Mesenchymal stem cell (in vitro differentiated cells and primary cell): ENCODE results near the gene MAP4K3.
A peak's percentile ranks its signal among the peaks of the same experiment; 100 is the strongest.

Experiments
- DNase-seq: peaks from one replicate; pipeline ENCODE4 v3.0.0-alpha.2; 2013
- H2AFZ ChIP-seq: one replicate; pipeline ENCODE4 v1.6.1; 2013; ENCODE audit warnings: low read depth, mild to moderate bottlenecking, control low read depth, inconsistent platforms, low read length, moderate library complexity
- H2AK5ac ChIP-seq: 2 replicates; pipeline ENCODE4 v1.6.1; 2013; ENCODE audit warnings: low read length, moderate library complexity, mild to moderate bottlenecking, inconsistent platforms; ENCODE audit not compliant: severe bottlenecking
- H2BK120ac ChIP-seq: one replicate; pipeline ENCODE4 v1.6.1; 2013; ENCODE audit warnings: low read depth, mild to moderate bottlenecking, inconsistent platforms, low read length, moderate library complexity
- H2BK12ac ChIP-seq, 2 experiments: one replicate each; pipeline ENCODE4 v1.6.1; 2013; ENCODE audit warnings: inconsistent platforms in 2 of 2, low read length in 2 of 2, mild to moderate bottlenecking in 2 of 2, moderate library complexity in 2 of 2, control low read depth in 1 of 2
- H2BK15ac ChIP-seq: one replicate; pipeline ENCODE4 v1.6.1; 2013; ENCODE audit warnings: mild to moderate bottlenecking, low read depth, inconsistent platforms; ENCODE audit not compliant: poor library complexity, severe bottlenecking
- H2BK5ac ChIP-seq: 2 replicates; pipeline ENCODE4 v1.6.1; 2013; ENCODE audit warnings: low read depth, mild to moderate bottlenecking, low read length, control low read depth, inconsistent platforms; ENCODE audit not compliant: poor library complexity, severe bottlenecking
- H3K14ac ChIP-seq, 2 experiments: one replicate each; pipeline ENCODE4 v1.6.1; 2013; ENCODE audit warnings: inconsistent platforms in 2 of 2, low read length in 2 of 2, control low read depth in 1 of 2, mild to moderate bottlenecking in 1 of 2, moderate library complexity in 1 of 2
- H3K18ac ChIP-seq, 2 experiments: one replicate each; pipeline ENCODE4 v1.6.1; 2013; ENCODE audit warnings: inconsistent platforms in 2 of 2, low read length in 2 of 2, control low read depth in 1 of 2, low read depth in 1 of 2, mild to moderate bottlenecking in 1 of 2
- H3K23ac ChIP-seq, 2 experiments: one replicate each; pipeline ENCODE4 v1.6.1; 2013; ENCODE audit warnings: inconsistent platforms in 2 of 2, low read length in 2 of 2, mild to moderate bottlenecking in 2 of 2, moderate library complexity in 2 of 2, control low read depth in 1 of 2
- H3K27ac ChIP-seq: 2 replicates; pipeline ENCODE4 v1.5.1; 2013; ENCODE audit warnings: mild to moderate bottlenecking, moderate library complexity, low read length, control low read depth, inconsistent platforms; ENCODE audit not compliant: poor library complexity, severe bottlenecking
- H3K27me3 ChIP-seq, 2 experiments: 2 replicates each; pipeline versions ENCODE4 v1.6.1 to v1.7.0; 2013; ENCODE audit warnings: low read length in 2 of 2, mild to moderate bottlenecking in 2 of 2, moderate library complexity in 2 of 2, control low read depth in 1 of 2, inconsistent platforms in 1 of 2; ENCODE audit not compliant: control insufficient read depth in 1 of 2, insufficient read depth in 1 of 2
- H3K36me3 ChIP-seq, 2 experiments: 2 replicates each; pipeline versions ENCODE4 v1.6.1 to v1.7.0; 2013; ENCODE audit warnings: low read length in 2 of 2, control low read depth in 1 of 2, inconsistent platforms in 1 of 2, low read depth in 1 of 2, mild to moderate bottlenecking in 1 of 2; ENCODE audit not compliant: insufficient read depth in 2 of 2, control insufficient read depth in 1 of 2
- H3K4ac ChIP-seq, 2 experiments: one replicate each; pipeline ENCODE4 v1.6.1; 2013; ENCODE audit warnings: inconsistent platforms in 2 of 2, low read length in 2 of 2, mild to moderate bottlenecking in 2 of 2, moderate library complexity in 2 of 2, control low read depth in 1 of 2, low read depth in 1 of 2
- H3K4me1 ChIP-seq: 2 replicates; pipeline ENCODE4 v1.6.1; 2013; ENCODE audit warnings: low read depth, low read length, control low read depth; ENCODE audit not compliant: control insufficient read depth, insufficient read depth
- H3K4me2 ChIP-seq: 2 replicates; pipeline ENCODE4 v1.6.1; 2013; ENCODE audit warnings: low read length, mild to moderate bottlenecking, inconsistent platforms; ENCODE audit not compliant: poor library complexity, severe bottlenecking
- H3K4me3 ChIP-seq, 2 experiments: 2 replicates each; pipeline versions ENCODE4 v1.5.1 to v1.7.0; 2013; ENCODE audit warnings: low read length in 2 of 2, mild to moderate bottlenecking in 2 of 2, control low read depth in 1 of 2, low read depth in 1 of 2; ENCODE audit not compliant: insufficient read depth in 1 of 2
- H3K79me1 ChIP-seq: replicated peaks from 2 replicates; pipeline ENCODE4 v1.6.1; 2013; ENCODE audit warnings: mild to moderate bottlenecking, control low read depth, low read length, inconsistent platforms; ENCODE audit not compliant: poor library complexity, severe bottlenecking
- H3K9ac ChIP-seq: 2 replicates; pipeline ENCODE4 v1.7.0; 2013; ENCODE audit warnings: mild to moderate bottlenecking, low read length, moderate library complexity
- H3K9me3 ChIP-seq: 2 replicates; pipeline ENCODE4 v1.7.0; 2013; ENCODE audit warnings: mild to moderate bottlenecking, low read length; ENCODE audit not compliant: control insufficient read depth
- H4K8ac ChIP-seq: one replicate; pipeline ENCODE4 v1.6.1; 2013; ENCODE audit warnings: inconsistent platforms, mild to moderate bottlenecking, low read length, moderate library complexity
- H4K91ac ChIP-seq: one replicate; pipeline ENCODE4 v1.6.1; 2013; ENCODE audit warnings: mild to moderate bottlenecking, low read length, inconsistent platforms
- WGBS: methylation state at CpG from one replicate; pipeline ENCODE4 v1.1.7; 2013; ENCODE audit warnings: mixed read lengths; 5-methylcytosine and 5-hydroxymethylcytosine counted together

The MAP4K3 gene

DNA sequence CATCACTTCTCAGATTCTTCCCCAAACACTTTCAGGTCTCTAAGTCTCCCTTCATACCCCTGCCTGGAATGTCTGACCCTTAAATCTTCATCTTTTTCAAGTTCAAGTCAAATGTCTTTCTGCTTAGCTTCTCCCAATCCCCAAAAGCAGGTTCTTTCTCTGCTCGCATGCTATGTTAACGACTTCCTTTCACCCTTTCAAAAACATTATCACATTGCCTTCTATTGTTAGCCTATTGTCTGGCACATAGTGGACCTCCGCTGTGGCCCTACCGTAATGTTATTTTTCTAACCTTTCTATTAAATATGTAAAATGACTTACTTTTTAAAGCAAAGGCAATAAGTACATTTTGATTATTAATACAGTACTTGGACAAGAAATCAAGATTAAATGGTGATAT lies 195.5 kb downstream of the MAP4K3 start:
- no peaks in the 10 kb centered on the region for H3K27me3 ChIP-seq
- no peak overlapping the region for H4K91ac ChIP-seq
- H3K23ac ChIP-seq: no peak overlapping the region
- no peak overlapping the region for H3K4me2 ChIP-seq
- no peak overlapping the region for H2AK5ac ChIP-seq
- no peak overlapping the region for H3K18ac ChIP-seq
- no peak overlapping the region for H3K9ac ChIP-seq
- no peak overlapping the region for H2BK12ac ChIP-seq
- no peak overlapping the region for H2BK5ac ChIP-seq
- 61% methylated on average over 2 of the region's 4 CpGs for WGBS
- no peak overlapping the region for H4K8ac ChIP-seq
- H2BK120ac ChIP-seq: no peak overlapping the region
- H3K36me3 ChIP-seq: peaks cover 0 to 13% of the 10 kb centered on the region in 2 experiments
- no peak overlapping the region for H3K4ac ChIP-seq
- no peak overlapping the region for H3K14ac ChIP-seq
- H3K4me1 ChIP-seq: peaks cover 1% of the 10 kb centered on the region
- H3K79me1 ChIP-seq: no peaks in the 10 kb centered on the region
- no peak overlapping the region for H3K4me3 ChIP-seq
- H3K9me3 ChIP-seq: no peaks in the 10 kb centered on the region
- no peak overlapping the region for H2BK15ac ChIP-seq
- H2AFZ ChIP-seq: no peak overlapping the region
- H3K27ac ChIP-seq: no peak overlapping the region
- DNase-seq: no peak

DNA sequence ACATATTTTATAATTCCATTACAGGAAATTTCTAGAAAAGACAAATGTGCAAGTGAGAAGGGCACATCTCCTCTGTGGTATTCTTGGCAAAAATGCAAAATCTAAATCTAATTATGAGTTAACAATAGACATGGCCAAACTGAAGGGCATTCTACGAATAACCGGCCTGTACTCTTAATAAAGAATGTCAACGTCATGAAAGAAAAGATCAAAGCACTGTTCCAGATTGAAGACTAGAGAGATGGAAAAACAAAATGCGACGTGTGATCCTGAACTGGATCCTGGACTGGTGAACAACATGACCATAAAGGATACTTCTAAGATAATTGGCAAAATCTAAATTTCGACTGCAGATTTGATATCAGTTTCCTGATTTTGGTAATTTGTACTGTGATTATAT lies 196.3 kb downstream of the MAP4K3 start:
- Histone ChIP-seq H3K79me1 (no peaks in the 10 kb centered on the region), H2BK120ac (no peak overlapping the region), H3K4me2 (no peak overlapping the region), H3K14ac (no peak overlapping the region), H2AK5ac (no peak overlapping the region), H3K9me3 (no peaks in the 10 kb centered on the region), H3K4me3 (no peak overlapping the region), H2BK5ac (no peak overlapping the region), H2BK15ac (no peak overlapping the region), H3K36me3 (peaks cover 0 to 13% of the 10 kb centered on the region in 2 experiments), H2AFZ (no peak overlapping the region), H3K4me1 (peaks cover 1% of the 10 kb centered on the region), H4K8ac (no peak overlapping the region), H3K4ac (no peak overlapping the region), H2BK12ac (no peak overlapping the region), H3K27me3 (no peaks in the 10 kb centered on the region), H3K23ac (no peak overlapping the region), H4K91ac (no peak overlapping the region), H3K9ac (no peak overlapping the region), H3K27ac (no peak overlapping the region), H3K18ac (no peak overlapping the region)
- no peak for DNase-seq
- WGBS: 98% methylated on average over 5 of the region's 6 CpGs

DNA sequence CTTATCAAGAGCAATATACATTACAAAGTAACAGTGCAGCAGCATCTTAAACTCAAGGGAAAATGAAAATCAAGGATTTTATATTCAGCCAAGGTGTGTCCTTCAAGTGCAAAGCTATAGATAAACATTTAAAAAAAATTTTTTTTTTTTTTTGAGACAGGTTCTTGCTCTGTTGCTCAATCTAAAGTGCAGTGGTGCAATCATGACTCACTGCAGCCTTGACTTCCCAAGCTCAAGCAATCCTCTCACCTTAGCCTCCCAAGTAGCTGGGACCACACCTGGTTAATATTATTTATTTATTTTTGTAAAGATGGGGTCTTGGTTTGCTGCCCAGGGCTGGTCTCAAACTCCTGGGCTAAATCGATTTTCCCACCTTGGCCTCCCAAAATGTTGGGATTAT lies 202.3 kb downstream of the MAP4K3 start:
- H2BK15ac ChIP-seq: no peak overlapping the region

DNA sequence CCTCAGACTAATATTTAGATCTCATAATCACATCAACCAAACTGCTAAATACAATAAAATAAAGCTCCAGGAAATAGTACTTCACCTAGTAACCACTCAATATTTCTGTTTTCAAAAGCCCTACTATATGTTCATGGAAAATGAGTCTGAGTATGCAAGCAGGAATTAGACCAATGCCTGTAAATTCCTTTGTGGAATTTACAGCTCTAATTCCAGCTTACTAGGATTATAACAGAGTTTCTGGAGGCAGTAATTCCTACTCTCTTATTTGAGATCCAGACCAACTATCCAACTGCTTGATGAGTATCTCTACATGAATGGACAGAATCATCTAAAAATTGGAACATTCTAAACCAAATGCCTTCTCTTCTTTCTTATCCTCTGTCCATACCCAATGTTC lies 204.9 kb downstream of the MAP4K3 start:
- no peaks in the 10 kb centered on the region for H3K27me3 ChIP-seq
- H3K27ac ChIP-seq: no peak overlapping the region
- no peak overlapping the region for H2AK5ac ChIP-seq
- no peak overlapping the region for H2BK12ac ChIP-seq
- no peak overlapping the region for H4K8ac ChIP-seq
- no peak overlapping the region for H3K4me2 ChIP-seq
- H2BK15ac ChIP-seq: no peak overlapping the region
- no peak overlapping the region for H3K18ac ChIP-seq
- no peak overlapping the region for H3K14ac ChIP-seq
- peaks cover 2% of the 10 kb centered on the region for H3K4me1 ChIP-seq
- H3K4me3 ChIP-seq: no peak overlapping the region
- H3K79me1 ChIP-seq: no peaks in the 10 kb centered on the region
- H3K4ac ChIP-seq: no peak overlapping the region
- H2BK120ac ChIP-seq: no peak overlapping the region
- no peak overlapping the region for H3K23ac ChIP-seq
- no peaks in the 10 kb centered on the region for H3K36me3 ChIP-seq
- no peak overlapping the region for H2BK5ac ChIP-seq
- no peaks in the 10 kb centered on the region for H3K9me3 ChIP-seq
- H2AFZ ChIP-seq: no peak overlapping the region
- no peak overlapping the region for H4K91ac ChIP-seq
- H3K9ac ChIP-seq: no peak overlapping the region
- DNase-seq: no peak

More for the DNA sequence above, 202.3 kb downstream of the MAP4K3 start:
- Histone ChIP-seq H3K4me3 (no peak overlapping the region), H2BK120ac (no peak overlapping the region), H3K27me3 (no peaks in the 10 kb centered on the region), H3K4me2 (no peak overlapping the region), H3K9me3 (no peaks in the 10 kb centered on the region), H3K79me1 (no peaks in the 10 kb centered on the region), H3K27ac (no peak overlapping the region), H3K23ac (no peak overlapping the region), H3K4me1 (no peaks in the 10 kb centered on the region), H2BK12ac (no peak overlapping the region), H3K14ac (no peak overlapping the region), H2AFZ (no peak overlapping the region), H4K8ac (no peak overlapping the region), H3K36me3 (no peaks in the 10 kb centered on the region), H4K91ac (no peak overlapping the region), H3K4ac (no peak overlapping the region), H3K9ac (no peak overlapping the region), H3K18ac (no peak overlapping the region), H2AK5ac (no peak overlapping the region), H2BK5ac (no peak overlapping the region)
- DNase-seq: peak; percentile 19
- no CpG with 5 or more reads among the region's 1 CpG for WGBS
